ENCODE measurements around the gene SLC10A4. TPM values are rescaled to one million over a fixed set of nuclear protein-coding genes. Genes with fewer than 3 reads are reported as not detected.

The SLC10A4 gene
- total RNA-seq, 8 experiments from 2014 or later: 2.0 to 30.2 (median 2.9) TPM

GRCh38 chr4:48526406-48526805 is 43.3 kb downstream of the SLC10A4 start:
- H3K27ac ChIP-seq: no peak overlapping the region

DNA sequence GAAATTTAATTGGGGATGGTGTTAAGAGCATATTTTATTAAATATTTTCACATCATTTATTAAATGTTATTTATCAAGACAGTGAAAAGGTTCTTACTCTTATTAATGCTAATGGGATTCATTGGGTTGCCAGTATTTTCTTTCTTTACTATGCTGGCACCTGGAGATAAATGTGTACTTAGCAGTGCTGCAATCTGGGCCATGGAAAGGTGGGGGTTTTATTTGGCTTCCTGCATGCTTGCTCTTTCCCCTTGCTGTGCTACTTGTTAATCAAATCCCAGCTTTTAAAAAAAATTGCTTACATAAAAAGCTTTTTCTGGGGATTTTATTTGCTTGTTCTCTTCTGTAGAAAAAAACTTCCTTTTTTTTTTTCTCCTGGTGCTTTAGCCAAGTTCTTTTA is 55.2 kb downstream of the SLC10A4 start:
- no peak overlapping the region for H3K27ac ChIP-seq
- H3K4me1 ChIP-seq (replicated peaks in 1 of 2): no peaks in the 10 kb centered on the region
- H3K4me3 ChIP-seq: no peak overlapping the region
- in situ Hi-C loops (cut with MboI; ENCODE audit: low pct_unique_long_range_greater_than_20kb in 2 of 9, low sequenced_read_pairs in 9 of 9, unreplicated experiment in 9 of 9): loop anchor here in 2 of 9 experiments (25.0 kb wide), 2 partner anchors 101 to 426 kb away; no protein-coding TSS in a partner anchor
- peak in 1 of 8 experiments; percentile 67 for ATAC-seq (replicated peaks in 6 of 8)

More at GRCh38 chr4:48526406-48526805, 43.3 kb downstream of the SLC10A4 start:
- 83 to 100% (median 86%) methylated on average over 1 of the region's 1 CpG; no CpG with 5 or more reads in 6 of the 10 experiments for WGBS, 10 experiments
- in situ Hi-C loops (cut with MboI; ENCODE audit: low pct_unique_long_range_greater_than_20kb in 2 of 9, low sequenced_read_pairs in 9 of 9, unreplicated experiment in 9 of 9): loop anchor here in 2 of 9 experiments (25.0 kb wide), 2 partner anchors 89 to 414 kb away; no protein-coding TSS in a partner anchor
- Histone ChIP-seq H3K4me3 (no peak overlapping the region), H3K4me1 (replicated peaks in 1 of 2) (no peaks in the 10 kb centered on the region)
- no peak for ATAC-seq (replicated peaks in 6 of 8)

Other genes starting within 250 kb of the SLC10A4 start
- 1 to 10 TPM in 2 of 8 experiments, under 1 TPM in 6; 0.05 to 3.4 (median 0.61) TPM for gene TEC, start 213.5 kb upstream of the SLC10A4 start, total RNA-seq
- gene SLAIN2, start 141.8 kb upstream of the SLC10A4 start, total RNA-seq: 10 to 100 TPM; 22.5 to 80.0 (median 49.4) TPM
- 1 to 10 TPM in 2 of 8 experiments, under 1 TPM in 4, not detected in 2; 0.11 to 2.4 (median 0.41) TPM for gene ZAR1, start 6.9 kb downstream of the SLC10A4 start, total RNA-seq